Uterus (tissue), 2 donors: Measurements from ENCODE around the gene TLE2.

Experiments
- POLR2A ChIP-seq, 2 donors: fragments of 450-650 bp; IDR thresholded peaks; one replicate each; pipeline ENCODE4 v1.6.1; 2016; ENCODE audit warnings: antibody characterized with exemption in 2 of 2, mild to moderate bottlenecking in 1 of 2, moderate library complexity in 1 of 2
- TF ChIP-seq, protein P1 (sequence below), 4 experiments: fragments of 200-600 bp in 2 of 4; fragments of 450-650 bp in 2 of 4; sonication (generic) in 2 of 4; IDR thresholded peaks; one replicate each; pipeline ENCODE4 v1.5.1; 2016 to 2019; ENCODE audit warnings: antibody characterized with exemption in 4 of 4, mild to moderate bottlenecking in 2 of 4, moderate library complexity in 1 of 4

GRCh38 chr19:2982561-2982960 is 46.5 kb downstream of the TLE2 start:
- TF ChIP-seq, protein P1, sequence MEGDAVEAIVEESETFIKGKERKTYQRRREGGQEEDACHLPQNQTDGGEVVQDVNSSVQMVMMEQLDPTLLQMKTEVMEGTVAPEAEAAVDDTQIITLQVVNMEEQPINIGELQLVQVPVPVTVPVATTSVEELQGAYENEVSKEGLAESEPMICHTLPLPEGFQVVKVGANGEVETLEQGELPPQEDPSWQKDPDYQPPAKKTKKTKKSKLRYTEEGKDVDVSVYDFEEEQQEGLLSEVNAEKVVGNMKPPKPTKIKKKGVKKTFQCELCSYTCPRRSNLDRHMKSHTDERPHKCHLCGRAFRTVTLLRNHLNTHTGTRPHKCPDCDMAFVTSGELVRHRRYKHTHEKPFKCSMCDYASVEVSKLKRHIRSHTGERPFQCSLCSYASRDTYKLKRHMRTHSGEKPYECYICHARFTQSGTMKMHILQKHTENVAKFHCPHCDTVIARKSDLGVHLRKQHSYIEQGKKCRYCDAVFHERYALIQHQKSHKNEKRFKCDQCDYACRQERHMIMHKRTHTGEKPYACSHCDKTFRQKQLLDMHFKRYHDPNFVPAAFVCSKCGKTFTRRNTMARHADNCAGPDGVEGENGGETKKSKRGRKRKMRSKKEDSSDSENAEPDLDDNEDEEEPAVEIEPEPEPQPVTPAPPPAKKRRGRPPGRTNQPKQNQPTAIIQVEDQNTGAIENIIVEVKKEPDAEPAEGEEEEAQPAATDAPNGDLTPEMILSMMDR (IDR thresholded peaks at IDR 0.05), result no peak
- no peak for TF ChIP-seq POLR2A (IDR thresholded peaks at IDR 0.05)
